Thyroid gland (tissue), 4 donors: ENCODE measurements around the gene MYOCOS.

Source experiments
- POLR2A ChIP-seq, 2 donors: fragments of 450-650 bp; IDR thresholded peaks; one replicate each; pipeline ENCODE4 v1.6.1; 2017; ENCODE audit warnings: antibody characterized with exemption in 2 of 2, mild to moderate bottlenecking in 2 of 2, moderate library complexity in 1 of 2
- TF ChIP-seq, protein P1 (sequence below), 6 experiments: fragments of 200-600 bp in 3 of 6; fragments of 450-650 bp in 3 of 6; sonication (generic) in 3 of 6; IDR thresholded peaks; one replicate each; pipeline ENCODE4 v1.5.1; 2016 to 2019; ENCODE audit warnings: antibody characterized with exemption in 6 of 6, mild to moderate bottlenecking in 2 of 6, inconsistent platforms in 1 of 6, moderate library complexity in 1 of 6

DNA sequence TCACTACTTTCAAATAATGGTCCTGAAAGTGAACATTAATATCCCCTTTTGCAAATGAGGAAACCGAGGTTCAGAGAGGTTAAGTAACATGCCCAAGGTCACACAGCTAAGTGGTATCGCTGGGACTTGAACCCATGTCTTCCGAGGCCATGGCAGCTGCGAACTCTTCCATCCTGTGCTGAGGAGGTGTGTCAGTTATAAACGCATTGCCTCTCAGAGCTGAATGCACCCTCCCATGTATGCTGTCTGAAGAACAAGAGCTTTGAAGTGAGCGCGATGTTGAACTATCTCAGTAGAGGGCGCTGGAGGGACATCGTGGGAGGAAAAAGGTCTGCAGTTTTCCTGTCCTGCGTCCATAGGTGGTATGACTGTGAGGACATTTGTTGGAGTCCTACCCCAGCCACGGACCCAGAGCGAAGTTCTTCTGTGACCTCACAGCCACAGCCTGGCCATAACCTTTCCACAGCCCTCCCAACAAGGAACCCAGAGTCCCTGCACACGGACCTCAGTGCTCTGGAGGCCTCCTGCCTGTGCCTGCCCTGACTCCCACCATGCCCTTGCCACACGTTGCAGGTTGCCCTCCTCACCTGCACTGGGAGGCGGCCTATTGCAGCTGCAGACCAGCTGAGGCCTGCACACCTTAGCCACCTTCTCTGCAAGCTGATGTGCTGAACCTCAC, 22.9 kb downstream of the MYOCOS start:
- TF ChIP-seq, protein P1, sequence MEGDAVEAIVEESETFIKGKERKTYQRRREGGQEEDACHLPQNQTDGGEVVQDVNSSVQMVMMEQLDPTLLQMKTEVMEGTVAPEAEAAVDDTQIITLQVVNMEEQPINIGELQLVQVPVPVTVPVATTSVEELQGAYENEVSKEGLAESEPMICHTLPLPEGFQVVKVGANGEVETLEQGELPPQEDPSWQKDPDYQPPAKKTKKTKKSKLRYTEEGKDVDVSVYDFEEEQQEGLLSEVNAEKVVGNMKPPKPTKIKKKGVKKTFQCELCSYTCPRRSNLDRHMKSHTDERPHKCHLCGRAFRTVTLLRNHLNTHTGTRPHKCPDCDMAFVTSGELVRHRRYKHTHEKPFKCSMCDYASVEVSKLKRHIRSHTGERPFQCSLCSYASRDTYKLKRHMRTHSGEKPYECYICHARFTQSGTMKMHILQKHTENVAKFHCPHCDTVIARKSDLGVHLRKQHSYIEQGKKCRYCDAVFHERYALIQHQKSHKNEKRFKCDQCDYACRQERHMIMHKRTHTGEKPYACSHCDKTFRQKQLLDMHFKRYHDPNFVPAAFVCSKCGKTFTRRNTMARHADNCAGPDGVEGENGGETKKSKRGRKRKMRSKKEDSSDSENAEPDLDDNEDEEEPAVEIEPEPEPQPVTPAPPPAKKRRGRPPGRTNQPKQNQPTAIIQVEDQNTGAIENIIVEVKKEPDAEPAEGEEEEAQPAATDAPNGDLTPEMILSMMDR (IDR thresholded peaks at IDR 0.05), result peak; percentile 15 to 86 (median 72)
- TF ChIP-seq POLR2A (IDR thresholded peaks at IDR 0.05), result no peak
